Endometrial microvascular endothelial cells (primary cell): ENCODE results near the gene C1orf146. TPM values are rescaled to one million over a fixed set of nuclear protein-coding genes. Genes with fewer than 3 reads are reported as not detected.
"Not testable (repeated sequence)": the region's sequence is repeated elsewhere in the genome, so short reads cannot be mapped to it uniquely, and the experiment has no call there.

Experiments used
- in situ Hi-C: cut with HindIII; loops from 2 replicates; pipeline ENCODE4 v1.10.0; 2017; ENCODE audit warnings: low sequenced_read_pairs, low pct_unique_long_range_greater_than_20kb; ENCODE audit errors: inconsistent ontology term
- total RNA-seq: library from RNA; depleted of rRNA; stranded (reverse); fragments of >200 nt; gene quantifications from one replicate; pipeline ENCODE4 v1.2.3, GENCODE V29; 2015; ENCODE audit errors: inconsistent ontology term

The C1orf146 gene
- total RNA-seq, 1 donor from 2014 or later, result not detected

DNA sequence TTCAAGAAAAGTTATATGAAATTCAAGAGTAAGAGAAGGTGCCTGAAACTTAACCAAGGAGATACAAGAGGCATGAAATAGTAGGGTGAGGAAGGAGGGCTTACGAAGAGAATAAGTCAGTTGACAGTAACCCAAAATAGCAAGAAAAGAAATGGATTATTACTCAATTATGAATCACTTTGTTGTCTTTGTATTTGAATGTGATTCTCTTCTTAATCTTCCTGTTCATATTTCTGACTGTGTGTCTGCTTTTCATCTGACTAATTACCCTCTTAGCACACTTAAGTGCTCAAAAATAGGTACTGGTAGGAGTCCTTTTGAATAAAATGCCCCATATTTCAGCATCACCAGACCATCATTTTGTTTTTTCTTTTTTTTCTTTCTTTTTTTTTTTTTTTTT is 41.6 kb downstream of the C1orf146 start:
- in situ Hi-C loops, result no loop called here

GRCh38 chr1:92262516-92262915 is 44.8 kb downstream of the C1orf146 start:
- in situ Hi-C loops, result no loop called here

GRCh38 chr1:92273039-92273438 is 55.3 kb downstream of the C1orf146 start:
- in situ Hi-C loops, result no loop called here

DNA sequence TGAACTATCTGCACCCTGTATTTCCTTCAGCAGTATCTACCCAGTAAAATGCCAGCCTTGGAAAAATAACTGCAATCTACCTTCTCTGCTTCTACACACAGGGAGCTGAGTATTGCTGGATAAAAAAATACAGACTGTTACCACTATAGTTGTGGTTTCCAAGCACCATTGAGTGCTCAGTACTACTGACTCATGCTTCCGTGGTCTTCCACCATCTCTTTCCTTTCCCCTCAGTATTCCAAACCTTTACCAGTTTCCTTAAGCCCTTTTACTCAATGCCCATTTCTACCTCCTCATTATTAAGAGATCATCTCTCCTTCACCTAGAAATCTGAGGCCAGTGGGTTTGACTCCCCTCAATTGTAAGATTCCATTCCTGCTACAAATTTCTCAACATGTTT is 57.2 kb downstream of the C1orf146 start:
- in situ Hi-C loops, result no loop called here

- in situ Hi-C loops, result no loop called here
Measured at GRCh38 chr1:92276082-92276481, 58.4 kb downstream of the C1orf146 start.

DNA sequence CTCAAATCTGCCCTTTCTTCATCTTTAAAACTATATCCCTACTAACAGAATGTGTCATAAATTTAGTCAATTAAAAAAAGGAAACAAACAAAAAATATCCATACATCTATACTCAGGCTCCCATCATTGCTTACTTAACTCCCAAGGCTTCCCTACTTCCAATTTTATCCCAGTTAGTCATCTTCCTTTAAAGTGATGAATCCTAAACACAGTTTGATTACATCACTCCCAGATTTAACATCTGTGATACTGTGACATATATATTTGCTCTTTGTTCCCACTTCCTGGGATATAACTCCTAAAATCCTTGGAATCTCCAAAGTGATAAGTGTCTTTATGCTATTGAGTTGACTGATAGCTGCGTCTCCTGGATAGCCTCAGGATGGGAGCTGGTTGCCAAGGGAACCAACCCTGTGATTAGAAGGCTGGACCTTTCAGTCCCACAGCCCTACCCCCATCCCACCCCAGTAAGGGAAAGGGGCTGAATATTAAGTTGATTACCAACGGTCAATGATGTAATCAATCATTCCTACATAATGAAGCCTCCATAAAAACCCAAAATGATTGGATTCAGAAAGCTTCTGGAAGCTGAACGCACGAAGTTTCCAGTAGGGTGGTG is 59.5 kb downstream of the C1orf146 start:
- in situ Hi-C loops, result no loop called here

- in situ Hi-C loops, result not testable (repeated sequence)
Measured at GRCh38 chr1:92279781-92280180, 62.1 kb downstream of the C1orf146 start.

DNA sequence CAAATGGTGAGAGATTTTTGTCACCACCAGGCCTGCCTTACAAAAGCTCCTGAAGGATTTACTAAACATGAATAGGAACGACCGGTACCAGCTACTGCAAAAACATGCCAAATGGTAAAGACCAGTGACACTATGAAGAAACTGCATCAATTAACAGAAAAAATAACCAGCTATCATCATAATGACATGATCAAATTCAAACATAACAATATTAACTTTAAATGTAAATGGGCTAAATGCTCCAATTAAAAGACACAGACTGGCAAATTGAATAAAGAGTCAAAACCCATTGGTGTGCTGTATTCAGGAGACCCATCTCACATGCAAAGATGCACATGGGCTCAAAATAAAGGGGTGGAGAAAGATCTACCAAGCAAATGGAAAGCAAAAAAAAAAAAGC is 63.7 kb downstream of the C1orf146 start:
- in situ Hi-C loops, result not testable (repeated sequence)

DNA sequence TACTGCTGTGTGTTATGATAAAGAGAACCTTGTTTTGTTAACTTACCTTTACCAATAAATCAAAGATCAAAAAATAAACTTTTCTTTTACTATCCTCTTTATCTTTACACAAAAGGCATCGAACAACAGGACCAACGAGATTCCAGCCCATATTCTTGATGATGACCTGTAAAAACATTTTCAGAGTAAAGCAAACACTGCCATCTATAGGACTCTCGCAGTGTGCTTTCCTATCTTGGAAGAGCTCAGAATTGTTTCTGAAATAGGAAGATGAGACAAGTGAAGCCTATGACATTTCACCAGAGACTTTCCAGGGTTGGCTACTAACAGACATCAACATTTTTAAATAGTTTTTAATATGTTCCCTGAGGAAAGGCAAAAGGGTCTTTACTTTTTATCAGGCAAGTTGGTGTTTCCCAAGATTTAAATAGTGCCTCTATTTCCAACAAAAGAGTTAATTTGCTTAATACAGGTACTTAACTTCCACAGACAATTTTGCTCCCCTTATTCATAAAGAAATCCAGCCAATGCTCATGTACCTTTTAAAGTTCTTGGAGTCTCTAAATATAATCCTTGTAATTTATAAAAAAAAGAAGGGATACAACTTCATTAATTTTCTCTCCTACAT is 73.8 kb downstream of the C1orf146 start:
- in situ Hi-C loops, result no loop called here

Other genes starting within 250 kb of the C1orf146 start
- 10.7 TPM for gene EPHX4, start 187.9 kb upstream of the C1orf146 start, total RNA-seq
- gene SETSIP, start 142.5 kb upstream of the C1orf146 start, total RNA-seq, result not detected
- gene BTBD8, start 137.6 kb upstream of the C1orf146 start, total RNA-seq, result 0.84 TPM
- 16.4 TPM for gene GLMN, start 81.1 kb downstream of the C1orf146 start, total RNA-seq
- 11.6 TPM for gene RPAP2, start 81.1 kb downstream of the C1orf146 start, total RNA-seq